B cell (primary cell): ENCODE measurements around the gene GSTO2. TPM values are rescaled to one million over a fixed set of nuclear protein-coding genes. Genes with fewer than 3 reads are reported as not detected.

Experiments used
- ATAC-seq: fragments of 200-7000 bp; cut with Tn5 transposase; one replicate; pipeline ENCODE4 v1.10.0; 2021; ENCODE audit warnings: low read depth, mild to moderate bottlenecking, moderate number of reproducible peaks, moderate library complexity
- CTCF ChIA-PET: fragments of 350-600 bp; sonication (Branson Sonifier 250); formaldehyde crosslinking; loops from one replicate; lab custom pipeline; 2021; ENCODE audit warnings: antibody characterized with exemption, inconsistent platforms; lab: Charles Lee
- POLR2A ChIA-PET: fragments of 350-600 bp; sonication (Branson Sonifier 250); formaldehyde crosslinking; loops from one replicate; lab custom pipeline; 2021; ENCODE audit warnings: antibody characterized with exemption; lab: Charles Lee
- DNase-seq: peaks from one replicate; pipeline ENCODE4 v3.0.0; 2013
- H2AFZ ChIP-seq: 2 replicates; pipeline ENCODE4 v1.6.1; 2012; ENCODE audit warnings: mild to moderate bottlenecking, low read depth, low read length; ENCODE audit not compliant: insufficient read depth, poor library complexity, severe bottlenecking
- H3K27ac ChIP-seq, 2 donors: 1 replicate in 1 of 2; 2 replicates in 1 of 2; pipeline ENCODE4 v1.5.1; 2012 to 2013; ENCODE audit warnings: low read length in 2 of 2, mild to moderate bottlenecking in 2 of 2, moderate library complexity in 1 of 2
- H3K27me3 ChIP-seq, 4 experiments: fragments of 200-600 bp in 1 of 4; sonication (generic) in 1 of 4; replicated peaks in 1 of 4; 1 replicate in 2 of 4; 2 replicates in 2 of 4; pipeline versions ENCODE4 v1.6.1 to v1.7.0; 2013 to 2016; ENCODE audit warnings: low read length in 3 of 4, mild to moderate bottlenecking in 2 of 4, mixed read lengths in 1 of 4, moderate library complexity in 1 of 4; ENCODE audit not compliant: insufficient read depth in 4 of 4, control insufficient read depth in 3 of 4; ENCODE audit errors: control extremely low read depth in 1 of 4
- H3K36me3 ChIP-seq, 2 experiments: replicated peaks in 1 of 2; 1 replicate in 1 of 2; 2 replicates in 1 of 2; pipeline versions ENCODE4 v1.6.1 to v1.7.1; 2013; ENCODE audit warnings: low read length in 1 of 2; ENCODE audit not compliant: insufficient read depth in 2 of 2, control insufficient read depth in 1 of 2; ENCODE audit errors: control extremely low read depth in 1 of 2, extremely low read depth in 1 of 2
- H3K4me1 ChIP-seq, 2 donors: fragments of 200-600 bp in 1 of 2; sonication (generic) in 1 of 2; 1 replicate in 1 of 2; 2 replicates in 1 of 2; pipeline versions ENCODE4 v1.5.1 to v1.6.1; 2013 to 2017; ENCODE audit warnings: low read length in 2 of 2; ENCODE audit not compliant: control insufficient read depth in 2 of 2, insufficient read depth in 2 of 2
- H3K4me2 ChIP-seq: replicated peaks from 2 replicates; pipeline ENCODE3; 2012; ENCODE audit warnings: mild to moderate bottlenecking, low read depth, low read length; ENCODE audit not compliant: poor library complexity, severe bottlenecking
- H3K4me3 ChIP-seq, 5 experiments: fragments of 200-600 bp in 1 of 5; sonication (generic) in 1 of 5; 1 replicate in 3 of 5; 2 replicates in 2 of 5; pipeline versions ENCODE4 v1.5.1 to v1.7.0; 2011 to 2016; ENCODE audit warnings: low read length in 4 of 5, mild to moderate bottlenecking in 4 of 5, low read depth in 2 of 5, control low read depth in 1 of 5, moderate library complexity in 1 of 5; ENCODE audit not compliant: insufficient read depth in 1 of 5; ENCODE audit errors: control extremely low read depth in 1 of 5, extremely low read depth in 1 of 5
- H3K79me2 ChIP-seq: fragments of 200-600 bp; sonication (generic); one replicate; pipeline ENCODE4 v1.6.0; 2016; ENCODE audit warnings: low read length; ENCODE audit not compliant: control insufficient read depth, insufficient read depth
- H3K9ac ChIP-seq: fragments of 200-600 bp; sonication (generic); 2 replicates; pipeline ENCODE4 v1.6.1; 2017; ENCODE audit warnings: mild to moderate bottlenecking, low read length, moderate library complexity
- H3K9me3 ChIP-seq, 3 donors: one replicate each; pipeline versions ENCODE4 v1.6.1 to v1.7.1; 2013; ENCODE audit warnings: low read length in 2 of 3; ENCODE audit not compliant: control insufficient read depth in 2 of 3, insufficient read depth in 1 of 3; ENCODE audit errors: control extremely low read depth in 1 of 3
- H4K20me1 ChIP-seq: 2 replicates; pipeline ENCODE4 v1.6.0; 2012; ENCODE audit warnings: mild to moderate bottlenecking, low read length; ENCODE audit not compliant: insufficient read depth, control insufficient read depth, poor library complexity, severe bottlenecking
- H3K27ac Mint-ChIP-seq: one replicate; pipeline ENCODE4 v1.8.0; 2021; ENCODE audit warnings: mixed read lengths
- H3K27me3 Mint-ChIP-seq: one replicate; pipeline ENCODE4 v1.8.0; 2021; ENCODE audit warnings: mixed read lengths
- H3K4me1 Mint-ChIP-seq: one replicate; pipeline ENCODE4 v1.8.0; 2021; ENCODE audit warnings: mixed read lengths
- H3K4me3 Mint-ChIP-seq: one replicate; pipeline ENCODE4 v1.8.0; 2021; ENCODE audit warnings: mixed read lengths
- H3K9me3 Mint-ChIP-seq: one replicate; pipeline ENCODE4 v1.8.0; 2022; ENCODE audit warnings: mixed read lengths; ENCODE audit not compliant: insufficient read depth
- EZH2 ChIP-seq: IDR thresholded peaks from 2 replicates; pipeline ENCODE4 v1.6.1; 2012; ENCODE audit warnings: borderline replicate concordance, low read depth, mild to moderate bottlenecking, moderate library complexity, low read length; ENCODE audit not compliant: insufficient read depth, poor library complexity, severe bottlenecking
- WGBS: methylation state at CpG from one replicate; pipeline ENCODE4 v1.1.5; 2013; ENCODE audit warnings: missing lambda C conversion rate; ENCODE audit not compliant: insufficient coverage; 5-methylcytosine and 5-hydroxymethylcytosine counted together
- intact Hi-C: fragments of 100-400 bp; cut with micrococcal nuclease; formaldehyde crosslinking; loops from one replicate; pipeline ENCODE4 v1.10.0; 2022
- polyA plus RNA-seq: library from polyadenylated mRNA; depleted of rRNA; stranded (reverse); fragments of >200 nt; gene quantifications from 2 replicates; pipeline ENCODE4 v1.2.3, GENCODE V29; 2012
- total RNA-seq, 2 donors: library from RNA; stranded (reverse); fragments of 120-200 nt in 1 of 2; gene quantifications; 1 replicate in 1 of 2; 2 replicates in 1 of 2; pipeline versions ENCODE4 v1.2.3 to v1.2.4, GENCODE V29; 2013 to 2022
- TF ChIP-seq, protein P1 (sequence below): fragments of 200-600 bp; IDR thresholded peaks from one replicate; pipeline ENCODE4 v1.8.0; 2022; ENCODE audit warnings: antibody characterized with exemption, mild to moderate bottlenecking

GSTO2 gene
- total and polyA plus RNA-seq, 2 donors (not counting 1 experiment from before 2014, with no cell fraction given) = 0.16 to 0.89 TPM

DNA sequence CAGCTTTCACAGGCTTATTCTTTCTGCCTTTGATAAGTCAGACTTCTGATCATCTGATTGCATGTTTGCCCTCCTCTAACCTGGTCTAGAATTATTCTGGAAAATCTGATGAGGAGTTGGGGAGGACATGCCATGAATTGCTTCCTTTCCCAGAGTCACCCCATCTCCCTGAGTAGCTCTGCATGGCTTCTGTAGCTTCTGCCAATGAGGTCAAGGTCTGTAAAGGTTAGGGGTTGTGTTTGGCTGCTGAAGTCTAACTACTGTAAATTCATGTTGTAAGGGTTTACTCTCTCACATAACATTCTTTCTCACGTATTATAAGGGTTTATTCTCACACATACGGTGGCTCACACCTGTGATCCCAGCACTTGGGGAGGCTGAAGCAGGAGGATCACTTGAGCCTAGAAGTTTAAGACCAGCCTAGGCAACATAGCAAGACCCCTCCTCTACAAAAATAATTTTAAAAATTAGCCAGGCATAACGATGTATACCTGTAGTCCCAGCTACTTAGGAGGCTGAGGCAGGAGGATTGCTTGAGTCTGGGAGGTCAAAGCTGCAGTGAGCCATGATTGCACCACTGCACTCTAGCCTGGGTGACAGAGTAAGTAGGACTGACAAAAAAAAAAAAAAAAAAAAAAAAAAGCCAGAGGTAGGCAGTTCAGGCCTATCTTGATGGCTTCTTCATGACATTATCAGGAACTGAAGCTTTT, 10.7 kb downstream of the GSTO2 start:
- no peak overlapping the region for H3K4me3 ChIP-seq
- no peaks in the 10 kb centered on the region for H4K20me1 ChIP-seq
- no peak overlapping the region for H2AFZ ChIP-seq
- Mint-ChIP-seq H3K9me3 (no peaks in the 10 kb centered on the region), H3K27ac (no peak overlapping the region), H3K27me3 (peaks cover 29% of the 10 kb centered on the region), H3K4me3 (no peak overlapping the region), H3K4me1 (peaks cover 1% of the 10 kb centered on the region)
- intact Hi-C loops = no loop called here
- no peak overlapping the region for H3K4me2 ChIP-seq
- WGBS = no CpG with 5 or more reads among the region's 3 CpGs
- no peak overlapping the region for H3K9ac ChIP-seq
- ATAC-seq (no peak), DNase-seq (no peak)
- peaks cover 0 to 16% (median 7%) of the 10 kb centered on the region in 4 experiments for H3K27me3 ChIP-seq
- TF ChIP-seq, protein P1, sequence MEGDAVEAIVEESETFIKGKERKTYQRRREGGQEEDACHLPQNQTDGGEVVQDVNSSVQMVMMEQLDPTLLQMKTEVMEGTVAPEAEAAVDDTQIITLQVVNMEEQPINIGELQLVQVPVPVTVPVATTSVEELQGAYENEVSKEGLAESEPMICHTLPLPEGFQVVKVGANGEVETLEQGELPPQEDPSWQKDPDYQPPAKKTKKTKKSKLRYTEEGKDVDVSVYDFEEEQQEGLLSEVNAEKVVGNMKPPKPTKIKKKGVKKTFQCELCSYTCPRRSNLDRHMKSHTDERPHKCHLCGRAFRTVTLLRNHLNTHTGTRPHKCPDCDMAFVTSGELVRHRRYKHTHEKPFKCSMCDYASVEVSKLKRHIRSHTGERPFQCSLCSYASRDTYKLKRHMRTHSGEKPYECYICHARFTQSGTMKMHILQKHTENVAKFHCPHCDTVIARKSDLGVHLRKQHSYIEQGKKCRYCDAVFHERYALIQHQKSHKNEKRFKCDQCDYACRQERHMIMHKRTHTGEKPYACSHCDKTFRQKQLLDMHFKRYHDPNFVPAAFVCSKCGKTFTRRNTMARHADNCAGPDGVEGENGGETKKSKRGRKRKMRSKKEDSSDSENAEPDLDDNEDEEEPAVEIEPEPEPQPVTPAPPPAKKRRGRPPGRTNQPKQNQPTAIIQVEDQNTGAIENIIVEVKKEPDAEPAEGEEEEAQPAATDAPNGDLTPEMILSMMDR = no peak
- TF ChIP-seq EZH2 = no peak
- H3K9me3 ChIP-seq = peaks cover 0 to 5% (median 0%) of the 10 kb centered on the region in 3 donors
- H3K79me2 ChIP-seq = no peaks in the 10 kb centered on the region
- H3K36me3 ChIP-seq = no peaks in the 10 kb centered on the region
- ChIA-PET POLR2A (no interaction called here), CTCF (interaction anchor here (0.6 to 2.4 kb wide), 6 partner anchors 10 to 352 kb away, joined by 3 to 11 read pairs (median 5); partner anchors contain the start of gene GSTO2)
- H3K27ac ChIP-seq = no peak overlapping the region
- H3K4me1 ChIP-seq = peaks cover 5% of the 10 kb centered on the region in 2 donors

DNA sequence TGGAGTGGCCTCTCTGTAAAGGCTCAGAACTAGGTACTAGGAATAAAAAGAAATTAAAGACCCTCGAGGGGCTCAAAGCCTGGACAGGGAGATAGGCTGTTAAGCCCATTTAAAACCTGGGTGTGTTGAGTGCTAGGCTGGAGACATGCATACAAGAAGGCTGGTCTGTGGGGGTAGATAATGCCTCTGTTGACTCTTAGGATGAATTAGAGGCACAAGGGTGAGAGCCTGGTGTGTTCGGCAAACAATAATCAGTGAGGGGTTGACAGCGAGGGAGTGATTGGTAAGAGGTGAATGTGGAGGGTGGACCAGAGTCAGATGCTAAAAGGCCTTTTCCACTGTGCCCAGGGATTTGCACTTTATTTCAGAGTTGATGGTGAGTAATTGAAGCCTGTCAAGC, 12.7 kb downstream of the GSTO2 start:
- no peak for DNase-seq
- no peaks in the 10 kb centered on the region for H3K4me1 ChIP-seq
- WGBS = 87% methylated on average over 3 of the region's 3 CpGs
- Mint-ChIP-seq H3K27me3 (peaks cover 20% of the 10 kb centered on the region), H3K9me3 (no peaks in the 10 kb centered on the region), H3K4me3 (no peak overlapping the region), H3K27ac (no peak overlapping the region), H3K4me1 (no peaks in the 10 kb centered on the region)
- H3K4me2 ChIP-seq = no peak overlapping the region
- no peak overlapping the region for H2AFZ ChIP-seq
- no peak overlapping the region for H3K4me3 ChIP-seq
- intact Hi-C loops = no loop called here
- TF ChIP-seq, protein P1 = no peak
- TF ChIP-seq EZH2 = no peak
- no peak for ATAC-seq
- H3K9ac ChIP-seq = no peak overlapping the region
- no peaks in the 10 kb centered on the region for H3K9me3 ChIP-seq
- H3K79me2 ChIP-seq = no peaks in the 10 kb centered on the region
- ChIA-PET POLR2A (interaction anchor here (0.6 kb wide), 1 partner anchor 12 kb away, joined by 3 read pairs; no protein-coding TSS in a partner anchor), CTCF (interaction anchor here (0.5 to 1.5 kb wide), 3 partner anchors 10 to 15 kb away, joined by 3 read pairs; no protein-coding TSS in a partner anchor)
- no peaks in the 10 kb centered on the region for H3K36me3 ChIP-seq
- H3K27me3 ChIP-seq = peaks cover 0 to 3% (median 0%) of the 10 kb centered on the region in 4 experiments
- no peaks in the 10 kb centered on the region for H4K20me1 ChIP-seq
- H3K27ac ChIP-seq = no peak overlapping the region
